K562 (cell line): ENCODE data around the gene IRF4. TPM values are rescaled to one million over a fixed set of nuclear protein-coding genes. Genes with fewer than 3 reads are reported as not detected.

Experiments used
- CHD2 ChIP-seq: IDR thresholded peaks from 2 replicates; pipeline ENCODE4 v1.6.1; 2011; ENCODE audit warnings: low read depth, low read length
- ELK3 ChIP-seq: fragments of 450-650 bp; formaldehyde crosslinking; IDR thresholded peaks from 2 replicates; pipeline ENCODE4 v1.4.0; 2020; ENCODE audit warnings: mild to moderate bottlenecking
- KDM1A ChIP-seq, 2 experiments: fragments of 450-650 bp; IDR thresholded peaks; 2 replicates each; pipeline ENCODE4 v1.6.1; 2016; ENCODE audit warnings: mild to moderate bottlenecking in 2 of 2
- NFE2L1 ChIP-seq: fragments of 450-650 bp; IDR thresholded peaks from 2 replicates; pipeline ENCODE4 v1.6.1; 2016; ENCODE audit warnings: missing genetic modification characterization, low read depth, mild to moderate bottlenecking, missing compliant biosample characterization, moderate library complexity, borderline replicate concordance
- POU5F1 ChIP-seq: fragments of 150-350 bp; IDR thresholded peaks from 2 replicates; pipeline ENCODE4 v1.6.1; 2014; ENCODE audit warnings: borderline replicate concordance, low read length, low read depth, mild to moderate bottlenecking; ENCODE audit not compliant: partially characterized antibody
- RREB1 ChIP-seq: fragments of 250-450 bp; sonication (Bioruptor Pico); IDR thresholded peaks from 2 replicates; pipeline ENCODE4 v1.4.0; 2020
- ZC3H11A ChIP-seq: IDR thresholded peaks from 2 replicates; pipeline ENCODE4 v1.6.1; 2012; ENCODE audit warnings: low read depth, low read length, improper control_type of control experiment
- ZNF212 ChIP-seq: fragments of 450-650 bp; formaldehyde crosslinking; IDR thresholded peaks from 2 replicates; pipeline ENCODE4 v1.4.0; 2020; ENCODE audit warnings: mild to moderate bottlenecking
- ZNF695 ChIP-seq: fragments of 450-650 bp; formaldehyde crosslinking; IDR thresholded peaks from 2 replicates; pipeline ENCODE4 v1.4.0; 2020; ENCODE audit warnings: mild to moderate bottlenecking, moderate library complexity
- ZNF77 ChIP-seq: fragments of 250-450 bp; sonication (Bioruptor Pico); IDR thresholded peaks from 2 replicates; pipeline ENCODE4 v1.5.0; 2020
- polyA plus RNA-seq, 8 experiments: library from polyadenylated mRNA; depleted of rRNA in 4 of 8; stranded (reverse) in 5 of 8; unstranded in 3 of 8; fragments of >200 nt; fragmentation: Nextera tagmentation in 2 of 8; fragmentation: Illumina TruSeq in 1 of 8; extraction: Ambion mirVana in 2 of 8; extraction: Trizol in 1 of 8; gene quantifications; 2 replicates each; pipeline versions ENCODE4 v1.2.1 to v1.2.3, GENCODE V29; 2011 to 2014; ENCODE audit warnings: inconsistent platforms in 1 of 8, missing spikeins in 1 of 8
- total RNA-seq, 7 experiments: library from RNA; depleted of rRNA in 6 of 7; stranded (reverse); fragments of >200 nt in 6 of 7; fragmentation: Illumina TruSeq in 2 of 7; extraction: Trizol in 2 of 7; gene quantifications; 2 replicates each; pipeline versions ENCODE4 v1.2.1 to v1.2.3, GENCODE V29; 2011 to 2021; ENCODE audit warnings: low replicate concordance in 1 of 7
- TF ChIP-seq, protein P1 (sequence below), 2 experiments: fragments of 450-650 bp; IDR thresholded peaks; 2 replicates each; pipeline ENCODE4 v1.6.1; 2016

The IRF4 gene
- total and polyA plus RNA-seq, 9 of the 15 experiments (the other 6 are each of a cell fraction or from before 2014, with no cell fraction given), result 0.05 to 0.33 (median 0.09) TPM; not detected in 6

GRCh38 chr6:367891-368630 lies 23.5 kb upstream of the IRF4 start (continued):
- TF ChIP-seq ELK3 (no peak), CHD2 (no peak), RREB1 (CRISPR knock-in tag) (no peak), POU5F1 (no peak), ZNF212 (no peak), ZC3H11A (no peak), ZNF77 (CRISPR knock-in tag) (no peak), KDM1A (IDR thresholded peaks at IDR 0.05) (no peak), ZNF695 (CRISPR knock-in tag) (no peak), NFE2L1 (tag) (no peak)
- TF ChIP-seq, protein P1, sequence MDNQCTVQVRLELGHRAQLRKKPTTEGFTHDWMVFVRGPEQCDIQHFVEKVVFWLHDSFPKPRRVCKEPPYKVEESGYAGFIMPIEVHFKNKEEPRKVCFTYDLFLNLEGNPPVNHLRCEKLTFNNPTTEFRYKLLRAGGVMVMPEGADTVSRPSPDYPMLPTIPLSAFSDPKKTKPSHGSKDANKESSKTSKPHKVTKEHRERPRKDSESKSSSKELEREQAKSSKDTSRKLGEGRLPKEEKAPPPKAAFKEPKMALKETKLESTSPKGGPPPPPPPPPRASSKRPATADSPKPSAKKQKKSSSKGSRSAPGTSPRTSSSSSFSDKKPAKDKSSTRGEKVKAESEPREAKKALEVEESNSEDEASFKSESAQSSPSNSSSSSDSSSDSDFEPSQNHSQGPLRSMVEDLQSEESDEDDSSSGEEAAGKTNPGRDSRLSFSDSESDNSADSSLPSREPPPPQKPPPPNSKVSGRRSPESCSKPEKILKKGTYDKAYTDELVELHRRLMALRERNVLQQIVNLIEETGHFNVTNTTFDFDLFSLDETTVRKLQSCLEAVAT (IDR thresholded peaks at IDR 0.05), result no peak
